ENCODE measurements around the gene PRIMA1.

PRIMA1 gene

DNA sequence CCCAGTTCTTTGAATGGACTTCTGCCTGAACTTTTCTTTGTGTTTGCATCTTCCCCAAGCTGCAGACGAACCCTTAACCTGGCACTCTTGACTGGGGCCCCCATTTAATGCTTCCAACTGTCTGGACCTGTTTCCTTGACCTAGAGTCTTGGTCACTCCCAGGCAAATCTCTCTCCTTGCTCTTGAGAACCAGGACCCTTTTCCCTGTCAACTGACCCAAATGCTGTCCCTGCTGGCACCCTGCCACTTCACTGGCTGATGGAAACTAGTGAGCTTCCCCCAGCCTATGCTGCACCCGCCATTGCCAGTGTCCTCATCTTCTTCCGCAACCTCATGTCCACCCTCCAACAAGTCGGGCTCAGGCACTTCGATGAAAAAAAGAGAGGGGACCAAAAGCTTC, 79.5 kb downstream of the PRIMA1 start:
- TF ChIP-seq, protein P1, sequence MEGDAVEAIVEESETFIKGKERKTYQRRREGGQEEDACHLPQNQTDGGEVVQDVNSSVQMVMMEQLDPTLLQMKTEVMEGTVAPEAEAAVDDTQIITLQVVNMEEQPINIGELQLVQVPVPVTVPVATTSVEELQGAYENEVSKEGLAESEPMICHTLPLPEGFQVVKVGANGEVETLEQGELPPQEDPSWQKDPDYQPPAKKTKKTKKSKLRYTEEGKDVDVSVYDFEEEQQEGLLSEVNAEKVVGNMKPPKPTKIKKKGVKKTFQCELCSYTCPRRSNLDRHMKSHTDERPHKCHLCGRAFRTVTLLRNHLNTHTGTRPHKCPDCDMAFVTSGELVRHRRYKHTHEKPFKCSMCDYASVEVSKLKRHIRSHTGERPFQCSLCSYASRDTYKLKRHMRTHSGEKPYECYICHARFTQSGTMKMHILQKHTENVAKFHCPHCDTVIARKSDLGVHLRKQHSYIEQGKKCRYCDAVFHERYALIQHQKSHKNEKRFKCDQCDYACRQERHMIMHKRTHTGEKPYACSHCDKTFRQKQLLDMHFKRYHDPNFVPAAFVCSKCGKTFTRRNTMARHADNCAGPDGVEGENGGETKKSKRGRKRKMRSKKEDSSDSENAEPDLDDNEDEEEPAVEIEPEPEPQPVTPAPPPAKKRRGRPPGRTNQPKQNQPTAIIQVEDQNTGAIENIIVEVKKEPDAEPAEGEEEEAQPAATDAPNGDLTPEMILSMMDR (IDR thresholded peaks at IDR 0.05; ENCODE audit: low read depth, low read length), result no peak
- DNase-seq (ENCODE audit: extremely low read depth, low read depth), result no peak

DNA sequence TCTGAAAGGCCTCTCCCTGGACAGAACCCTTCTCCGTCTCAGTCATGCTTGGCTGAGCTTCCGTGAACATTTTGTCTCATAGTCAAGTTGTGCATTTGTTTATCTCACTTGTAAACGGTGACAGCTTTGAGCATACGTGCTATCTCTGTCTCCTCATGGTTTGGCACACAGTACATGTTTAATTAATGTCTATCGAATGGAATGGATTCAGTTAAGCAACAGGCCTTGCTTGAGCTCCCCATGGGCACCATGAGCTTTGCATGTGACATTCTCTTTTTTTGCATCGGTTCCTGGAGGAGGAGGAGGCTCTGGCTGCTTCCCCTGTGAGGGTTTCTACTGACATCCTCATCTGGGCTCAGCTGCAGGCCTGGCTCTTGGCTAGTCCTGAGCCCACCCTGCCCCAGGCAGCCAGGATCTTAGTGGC, 80.0 kb downstream of the PRIMA1 start:
- DNase-seq (ENCODE audit: extremely low read depth, low read depth), result no peak
- TF ChIP-seq, protein P1 (IDR thresholded peaks at IDR 0.05; ENCODE audit: low read depth, low read length), result no peak

- no peak for DNase-seq (ENCODE audit: extremely low read depth, low read depth)
- TF ChIP-seq, protein P1 (IDR thresholded peaks at IDR 0.05; ENCODE audit: low read depth, low read length), result no peak
Measured at GRCh38 chr14:93707475-93707874, 80.8 kb downstream of the PRIMA1 start.

GRCh38 chr14:93706360-93706955, 81.8 kb downstream of the PRIMA1 start:
- DNase-seq (ENCODE audit: extremely low read depth, low read depth), result no peak
- TF ChIP-seq, protein P1 (IDR thresholded peaks at IDR 0.05; ENCODE audit: low read depth, low read length), result no peak

DNA sequence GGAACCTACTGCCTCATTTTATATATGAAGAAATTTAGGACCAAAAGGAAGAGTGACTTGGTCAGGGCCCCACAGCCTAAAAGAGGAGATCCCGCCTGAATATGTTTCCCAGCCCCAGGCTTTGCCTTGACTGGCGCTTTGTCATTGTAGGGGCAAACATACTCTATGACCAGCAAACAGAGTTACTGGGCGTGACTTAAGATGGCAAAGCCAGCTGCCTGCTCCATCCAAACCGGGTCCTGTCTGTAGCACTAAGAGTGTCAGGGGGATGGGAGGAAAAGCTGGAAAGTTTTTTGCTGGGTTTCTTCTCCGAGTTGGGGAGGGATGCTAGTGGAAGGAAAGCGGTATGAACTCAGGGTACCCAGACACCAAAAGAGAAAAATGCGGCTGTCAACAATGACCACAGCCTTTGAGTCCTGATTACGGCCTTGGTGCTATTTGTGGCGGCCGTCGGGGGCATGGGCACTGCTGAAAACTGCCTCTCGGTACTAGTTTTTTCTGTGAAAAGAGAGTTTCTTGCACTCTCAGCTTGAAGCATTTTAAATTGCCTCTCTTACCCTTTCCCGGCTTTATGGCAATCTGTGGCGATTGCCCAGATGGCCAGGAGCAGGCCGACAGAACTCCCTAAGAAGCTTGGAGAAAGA, 82.7 kb downstream of the PRIMA1 start:
- TF ChIP-seq, protein P1 (IDR thresholded peaks at IDR 0.05; ENCODE audit: low read depth, low read length), result no peak
- no peak for DNase-seq (ENCODE audit: extremely low read depth, low read depth)

DNA sequence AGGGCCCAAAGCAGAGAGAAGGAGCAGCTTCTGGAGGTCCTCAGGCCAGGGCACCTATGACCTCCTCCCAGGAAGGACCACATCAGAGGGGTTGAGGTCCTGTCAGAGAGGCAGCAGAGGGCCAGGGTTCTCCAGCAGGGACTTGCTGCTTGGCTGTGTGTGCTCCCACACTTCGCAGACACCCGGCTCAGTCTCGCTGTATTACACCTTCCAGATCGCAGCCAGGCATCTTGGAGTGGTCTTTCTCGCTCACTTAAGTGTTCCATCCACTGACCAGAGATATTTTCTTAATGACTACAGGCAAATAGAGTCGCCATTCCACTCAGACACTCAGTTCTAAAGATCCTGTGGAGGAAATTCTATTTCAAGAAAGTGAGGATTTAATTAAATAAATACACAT, 84.3 kb downstream of the PRIMA1 start:
- TF ChIP-seq, protein P1 (IDR thresholded peaks at IDR 0.05; ENCODE audit: low read depth, low read length), result no peak

GRCh38 chr14:93702946-93703345, 85.3 kb downstream of the PRIMA1 start:
- TF ChIP-seq, protein P1 (IDR thresholded peaks at IDR 0.05; ENCODE audit: low read depth, low read length), result no peak
- DNase-seq (ENCODE audit: extremely low read depth, low read depth), result no peak

More for the DNA sequence above, 84.3 kb downstream of the PRIMA1 start:
- DNase-seq (ENCODE audit: extremely low read depth, low read depth), result no peak
